Metanephros (tissue), 1 donor: Measurements from ENCODE around the gene FOXO6. TPM values are rescaled to one million over a fixed set of nuclear protein-coding genes. Genes with fewer than 3 reads are reported as not detected.

Experiments
- total RNA-seq: library from RNA; depleted of rRNA; stranded (reverse); fragments of >200 nt; gene quantifications from one replicate; pipeline ENCODE4 v1.2.3, GENCODE V29; 2014

The FOXO6 gene
- 5.3 TPM for total RNA-seq

DNA sequence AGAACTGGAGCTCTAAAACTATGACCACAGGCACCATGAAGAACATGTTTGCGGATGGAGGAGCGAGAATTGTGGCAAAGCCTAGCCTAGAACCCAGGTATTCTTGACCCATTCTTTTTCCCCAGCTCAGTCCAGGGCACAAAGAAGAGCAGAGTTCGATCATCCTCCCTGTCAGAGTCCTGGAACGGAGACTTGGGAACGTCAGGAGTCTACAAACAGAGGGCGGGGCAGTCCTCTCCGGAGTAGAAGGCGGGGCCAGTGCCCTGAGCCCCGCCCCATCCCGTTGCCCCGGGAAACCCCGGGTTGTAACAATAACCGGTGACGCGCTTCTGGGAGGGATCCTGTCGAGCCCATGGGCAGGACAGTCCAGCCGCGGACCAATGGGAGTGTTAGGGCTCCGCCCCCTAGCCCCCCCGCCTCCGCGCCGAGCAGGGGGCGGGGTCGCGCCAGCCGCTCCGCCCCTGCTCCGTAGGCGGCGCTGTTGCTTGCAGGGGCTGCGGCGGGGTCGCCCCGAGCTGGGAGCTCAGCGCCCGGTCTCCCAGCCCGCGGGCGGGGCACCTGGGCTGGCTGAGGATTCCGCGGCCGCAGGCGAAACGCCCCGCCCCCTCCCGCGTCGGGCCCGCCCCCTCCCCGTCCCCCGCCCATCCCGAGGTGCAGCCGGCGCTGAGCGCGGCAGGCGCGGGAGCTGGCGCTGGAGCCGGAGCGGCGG, at the start of gene FOXO6:
Gene FOXO6 (plus strand): TSS at position 649 of the 709 bp plus-strand sequence.

Other genes starting within 250 kb of the FOXO6 start
- gene SCMH1, start 119.1 kb upstream of the FOXO6 start, total RNA-seq, result 53.2 TPM
- 3.5 TPM for gene EDN2, start 123.2 kb downstream of the FOXO6 start, total RNA-seq